ENCODE data around the gene KIAA1210.
"Not testable (repeated sequence)": the region's sequence is repeated elsewhere in the genome, so short reads cannot be mapped to it uniquely, and the experiment has no call there.

KIAA1210 gene

GRCh38 chrX:119030990-119031389 lies 96.6 kb downstream of the KIAA1210 start:
- no peak for DNase-seq

GRCh38 chrX:119029656-119030055 lies 98.0 kb downstream of the KIAA1210 start:
- not testable (repeated sequence) for DNase-seq

DNA sequence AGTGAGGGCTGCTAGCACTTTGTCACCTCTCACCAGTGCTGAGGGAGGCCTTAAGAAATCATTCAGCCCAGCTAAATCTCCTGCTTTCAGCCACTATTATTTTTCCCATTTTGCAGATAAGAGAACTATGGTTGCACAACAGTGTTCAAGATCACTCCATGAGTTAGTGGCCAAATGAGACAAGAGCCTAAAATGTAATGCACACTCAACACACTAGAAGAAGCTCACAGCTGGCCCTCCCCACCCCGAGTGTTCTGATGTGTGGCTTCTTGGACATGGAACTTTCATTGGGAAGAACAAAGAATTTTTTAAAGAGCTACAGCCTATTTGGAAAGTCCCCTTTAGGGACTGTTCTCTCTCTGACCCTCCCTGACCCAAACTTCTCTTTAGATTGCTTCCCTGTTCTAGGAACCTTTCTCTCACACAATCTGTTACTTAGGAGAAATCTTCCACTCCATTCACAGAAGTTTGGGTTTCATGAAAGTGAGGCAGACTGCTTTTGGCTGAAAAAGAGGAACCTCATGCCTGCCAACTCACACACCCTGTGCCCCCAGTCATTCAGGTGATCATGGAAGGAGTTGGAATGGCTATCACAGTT lies 98.8 kb downstream of the KIAA1210 start:
- DNase-seq: peak; percentile 12 to 62 (median 52)

Measured in suppressor macrophage (primary cell).